Stomach (tissue), 4 donors: Measurements from ENCODE around the gene ARRDC4.

Experiments used
- CTCF ChIP-seq, 7 experiments: fragments of 450-650 bp in 4 of 7; fragments of 200-600 bp in 3 of 7; sonication (generic) in 3 of 7; IDR thresholded peaks; one replicate each; pipeline ENCODE4 v1.5.1; 2016 to 2019; ENCODE audit warnings: antibody characterized with exemption in 7 of 7, control low read depth in 2 of 7, mild to moderate bottlenecking in 1 of 7
- POLR2A ChIP-seq, 4 donors: fragments of 450-650 bp; IDR thresholded peaks; one replicate each; pipeline ENCODE4 v1.6.1; 2016; ENCODE audit warnings: antibody characterized with exemption in 4 of 4, control low read depth in 2 of 4, mild to moderate bottlenecking in 1 of 4, moderate library complexity in 1 of 4
- POLR2AphosphoS5 ChIP-seq, 3 donors: sonication (generic); formaldehyde crosslinking; IDR thresholded peaks; one replicate each; pipeline ENCODE4 v1.6.1; 2016; ENCODE audit warnings: antibody characterized with exemption in 3 of 3

- peak in 1 of 3 donors; percentile 52 for TF ChIP-seq POLR2AphosphoS5 (IDR thresholded peaks at IDR 0.05)
- no peak for TF ChIP-seq CTCF (IDR thresholded peaks at IDR 0.05)
- no peak for TF ChIP-seq POLR2A (IDR thresholded peaks at IDR 0.05)
Observed at GRCh38 chr15:97995192-97995591, 34.7 kb downstream of the ARRDC4 start.
